ENCODE measurements around the gene CACNA2D4. TPM values are rescaled to one million over a fixed set of nuclear protein-coding genes. Genes with fewer than 3 reads are reported as not detected.

The CACNA2D4 gene
- total RNA-seq, 1 donor from 2014 or later, result 0.72 TPM

Other genes with a start within 250 kb of the CACNA2D4 start
- 25.8 TPM for gene ADIPOR2, start 227.6 kb downstream of the CACNA2D4 start, total RNA-seq (ENCODE audit: insufficient read depth, low replicate concordance)
- 1.2 TPM for gene LRTM2, start 98.1 kb downstream of the CACNA2D4 start, total RNA-seq (ENCODE audit: insufficient read depth, low replicate concordance)
- 25.5 TPM for gene DCP1B, start 85.8 kb upstream of the CACNA2D4 start, total RNA-seq (ENCODE audit: insufficient read depth, low replicate concordance)
- 116 TPM for gene CACNA1C, start 134.3 kb upstream of the CACNA2D4 start, total RNA-seq (ENCODE audit: insufficient read depth, low replicate concordance)

Measured in umbilical cord (tissue), 1 donor.